Measurements from ENCODE around the gene TSPAN18. TPM values are rescaled to one million over a fixed set of nuclear protein-coding genes. Genes with fewer than 3 reads are reported as not detected.

TSPAN18 gene
- total RNA-seq, 1 donor from 2014 or later, result 38.4 TPM

DNA sequence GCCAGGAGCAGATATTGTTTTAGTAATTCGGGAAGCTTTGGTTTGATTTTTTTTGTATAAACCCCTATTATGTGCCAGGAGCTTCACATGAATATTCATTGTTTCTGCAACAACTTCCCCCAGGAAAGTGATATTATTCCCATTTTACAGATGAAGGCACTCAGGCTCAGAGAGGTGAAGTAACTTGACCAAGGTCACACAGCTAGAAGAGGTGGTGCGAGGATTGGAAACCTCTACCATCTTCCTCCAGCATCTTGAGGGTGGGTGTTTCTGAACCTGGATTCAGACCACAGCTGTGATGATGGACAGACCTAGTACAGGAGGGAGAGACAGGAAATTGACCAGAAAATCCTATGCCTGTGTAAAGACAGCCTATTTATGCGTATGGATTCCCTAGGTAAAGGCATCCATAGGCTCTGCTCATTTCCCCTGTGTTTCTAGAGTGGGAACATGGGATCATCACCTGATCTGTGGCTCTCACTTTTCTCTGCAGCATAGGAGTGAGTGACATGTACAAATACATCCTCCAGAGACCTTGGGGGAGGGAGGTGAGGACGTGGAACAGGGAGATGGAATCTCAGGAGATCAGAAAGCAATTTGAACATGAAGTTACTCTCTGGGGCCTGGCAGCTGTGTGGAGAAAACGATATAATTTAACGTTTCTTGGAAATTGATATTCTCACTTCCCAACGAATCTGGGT, 81.4 kb downstream of the TSPAN18 start:
- Histone ChIP-seq H3K36me3 (no peaks in the 10 kb centered on the region), H3K4me1 (peaks cover 24% of the 10 kb centered on the region), H3K4me3 (no peak overlapping the region), H3K9me3 (no peaks in the 10 kb centered on the region), H3K27ac (no peak overlapping the region), H3K27me3 (ENCODE audit: low read depth) (no peaks in the 10 kb centered on the region)
- ATAC-seq (no peak), DNase-seq (no peak)
- intact Hi-C loops (cut with DNase I), result no loop called here
- TF ChIP-seq, protein P1, sequence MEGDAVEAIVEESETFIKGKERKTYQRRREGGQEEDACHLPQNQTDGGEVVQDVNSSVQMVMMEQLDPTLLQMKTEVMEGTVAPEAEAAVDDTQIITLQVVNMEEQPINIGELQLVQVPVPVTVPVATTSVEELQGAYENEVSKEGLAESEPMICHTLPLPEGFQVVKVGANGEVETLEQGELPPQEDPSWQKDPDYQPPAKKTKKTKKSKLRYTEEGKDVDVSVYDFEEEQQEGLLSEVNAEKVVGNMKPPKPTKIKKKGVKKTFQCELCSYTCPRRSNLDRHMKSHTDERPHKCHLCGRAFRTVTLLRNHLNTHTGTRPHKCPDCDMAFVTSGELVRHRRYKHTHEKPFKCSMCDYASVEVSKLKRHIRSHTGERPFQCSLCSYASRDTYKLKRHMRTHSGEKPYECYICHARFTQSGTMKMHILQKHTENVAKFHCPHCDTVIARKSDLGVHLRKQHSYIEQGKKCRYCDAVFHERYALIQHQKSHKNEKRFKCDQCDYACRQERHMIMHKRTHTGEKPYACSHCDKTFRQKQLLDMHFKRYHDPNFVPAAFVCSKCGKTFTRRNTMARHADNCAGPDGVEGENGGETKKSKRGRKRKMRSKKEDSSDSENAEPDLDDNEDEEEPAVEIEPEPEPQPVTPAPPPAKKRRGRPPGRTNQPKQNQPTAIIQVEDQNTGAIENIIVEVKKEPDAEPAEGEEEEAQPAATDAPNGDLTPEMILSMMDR (IDR thresholded peaks at IDR 0.05), result no peak

DNA sequence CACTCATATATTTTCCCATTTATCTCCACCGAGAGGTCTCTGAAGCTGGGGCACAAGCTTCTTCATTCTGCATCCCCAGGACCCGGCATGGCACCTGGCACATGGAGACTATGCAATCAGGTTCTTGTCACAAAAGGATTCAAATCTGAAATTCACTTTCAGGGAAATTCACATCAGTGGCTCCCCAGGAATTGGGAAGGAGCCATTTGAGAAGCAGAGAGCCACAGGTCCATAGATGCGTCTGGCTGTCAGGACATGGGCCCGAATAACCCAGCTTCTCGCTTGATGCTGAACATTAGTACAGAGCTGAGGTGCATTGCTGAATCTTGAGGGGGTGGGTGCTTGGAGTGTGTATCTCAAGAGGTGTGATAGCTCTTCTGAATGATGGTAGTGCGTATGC, 82.5 kb downstream of the TSPAN18 start:
- Histone ChIP-seq H3K36me3 (no peaks in the 10 kb centered on the region), H3K27ac (no peak overlapping the region), H3K9me3 (no peaks in the 10 kb centered on the region), H3K27me3 (ENCODE audit: low read depth) (no peaks in the 10 kb centered on the region), H3K4me3 (no peak overlapping the region), H3K4me1 (peaks cover 31% of the 10 kb centered on the region)
- DNase-seq (no peak), ATAC-seq (no peak)
- TF ChIP-seq, protein P1 (IDR thresholded peaks at IDR 0.05), result no peak
- intact Hi-C loops (cut with DNase I), result no loop called here

DNA sequence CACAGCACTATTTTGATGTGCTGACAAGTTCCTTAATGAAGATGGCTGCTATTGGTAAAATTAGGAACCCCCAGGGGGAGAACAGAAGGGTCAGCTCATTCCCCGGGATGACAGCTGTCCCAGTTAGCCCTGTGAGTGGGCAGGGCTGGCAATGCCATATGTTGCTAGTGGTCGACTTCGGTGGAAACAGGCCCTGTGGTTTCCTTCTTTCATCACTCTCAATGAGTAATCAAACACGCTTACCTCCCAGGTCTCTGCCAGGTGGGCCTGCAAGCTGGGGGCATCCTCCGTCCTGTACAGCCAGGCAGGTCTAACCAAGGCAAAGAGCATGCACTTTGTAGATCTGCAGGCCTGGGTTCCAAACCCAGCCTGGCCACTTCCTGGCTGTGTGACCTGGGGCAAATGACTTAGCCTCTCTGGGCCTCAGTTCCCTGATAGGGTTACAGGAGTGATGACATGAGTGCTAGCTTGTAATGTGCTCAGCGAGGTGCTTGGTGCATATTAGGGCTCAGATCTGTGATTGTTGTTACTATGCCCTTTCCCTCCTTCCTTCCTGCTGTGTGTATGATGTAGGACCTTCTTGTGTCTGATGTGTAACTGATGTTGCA, 85.2 kb downstream of the TSPAN18 start:
- no peak overlapping the region for H3K27ac ChIP-seq
- TF ChIP-seq, protein P1 (IDR thresholded peaks at IDR 0.05), result no peak
- no peaks in the 10 kb centered on the region for H3K27me3 ChIP-seq (ENCODE audit: low read depth)
- H3K4me1 ChIP-seq, result peaks cover 31% of the 10 kb centered on the region
- H3K36me3 ChIP-seq, result no peaks in the 10 kb centered on the region
- intact Hi-C loops (cut with DNase I), result no loop called here
- no peak overlapping the region for H3K4me3 ChIP-seq
- no peaks in the 10 kb centered on the region for H3K9me3 ChIP-seq
- no peak for ATAC-seq
- DNase-seq, result no peak

DNA sequence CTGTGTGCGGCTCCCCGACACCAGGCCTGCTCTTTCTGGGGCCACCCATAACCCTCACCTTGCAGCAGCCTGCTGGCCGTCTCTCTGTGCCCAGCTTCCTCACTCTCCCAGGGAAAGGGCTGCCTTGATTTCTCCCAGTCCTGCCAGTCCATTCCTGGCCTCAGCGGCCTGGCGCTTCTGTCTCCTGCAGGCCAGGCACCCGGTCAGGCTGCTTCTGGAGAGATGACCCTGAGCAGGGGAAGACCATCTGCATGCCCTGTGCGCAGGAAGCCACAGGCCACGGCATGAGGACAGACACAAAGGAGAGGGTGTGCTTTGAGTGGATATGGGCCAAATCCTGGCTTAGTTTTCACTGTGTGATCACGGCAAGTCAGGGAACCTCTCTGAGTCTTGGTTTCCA, 86.2 kb downstream of the TSPAN18 start:
- H3K36me3 ChIP-seq, result no peaks in the 10 kb centered on the region
- TF ChIP-seq, protein P1 (IDR thresholded peaks at IDR 0.05), result no peak
- no peaks in the 10 kb centered on the region for H3K9me3 ChIP-seq
- no peak overlapping the region for H3K27ac ChIP-seq
- DNase-seq (no peak), ATAC-seq (no peak)
- intact Hi-C loops (cut with DNase I), result no loop called here
- no peak overlapping the region for H3K4me3 ChIP-seq
- no peaks in the 10 kb centered on the region for H3K27me3 ChIP-seq (ENCODE audit: low read depth)
- H3K4me1 ChIP-seq, result peaks cover 31% of the 10 kb centered on the region

DNA sequence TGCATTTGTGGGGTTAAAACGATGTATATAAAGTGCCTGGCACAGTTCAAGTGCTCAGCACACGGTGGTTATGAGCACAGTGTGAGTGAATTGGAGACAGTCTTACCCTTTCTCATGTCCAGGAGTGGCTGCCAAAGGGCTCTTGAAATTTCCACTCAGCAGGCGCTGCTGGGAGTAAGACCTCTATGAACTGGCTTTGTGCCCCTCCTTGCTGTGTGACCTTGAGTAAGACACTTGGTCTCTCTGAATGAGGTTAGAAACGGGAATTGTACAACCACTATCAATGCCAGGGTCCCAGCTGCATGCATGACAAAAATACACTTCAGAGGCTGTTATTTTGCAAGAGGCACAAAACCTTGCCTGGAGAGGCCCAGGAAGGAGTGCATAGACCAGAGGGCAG, 86.6 kb downstream of the TSPAN18 start:
- no peak overlapping the region for H3K27ac ChIP-seq
- H3K27me3 ChIP-seq (ENCODE audit: low read depth), result no peaks in the 10 kb centered on the region
- TF ChIP-seq, protein P1 (IDR thresholded peaks at IDR 0.05), result no peak
- intact Hi-C loops (cut with DNase I), result no loop called here
- no peak overlapping the region for H3K4me3 ChIP-seq
- no peak for DNase-seq
- H3K9me3 ChIP-seq, result no peaks in the 10 kb centered on the region
- peaks cover 31% of the 10 kb centered on the region for H3K4me1 ChIP-seq
- H3K36me3 ChIP-seq, result no peaks in the 10 kb centered on the region
- ATAC-seq, result peak; percentile 39 to 49

All from lower lobe of right lung (tissue), 2 donors.